ENCODE measurements around the gene ORM2.
"Not testable (repeated sequence)": the region's sequence is repeated elsewhere in the genome, so short reads cannot be mapped to it uniquely, and the experiment has no call there.

The ORM2 gene

GRCh38 chr9:114318416-114318815 lies 11.3 kb upstream of the ORM2 start:
- DNase-seq (ENCODE audit: low read depth): no peak
- TF ChIP-seq MAX (IDR thresholded peaks at IDR 0.05; ENCODE audit: low read depth, low read length) (no peak), POLR2A (IDR thresholded peaks at IDR 0.05; ENCODE audit: extremely low read depth, insufficient read length) (no peak), CTCF (IDR thresholded peaks at IDR 0.05; ENCODE audit: low read depth, low read length) (no peak), MYC (IDR thresholded peaks at IDR 0.05; ENCODE audit: low read depth, low read length) (no peak)
- no peak overlapping the region for H3K4me3 ChIP-seq (ENCODE audit: low read depth, low read length)

DNA sequence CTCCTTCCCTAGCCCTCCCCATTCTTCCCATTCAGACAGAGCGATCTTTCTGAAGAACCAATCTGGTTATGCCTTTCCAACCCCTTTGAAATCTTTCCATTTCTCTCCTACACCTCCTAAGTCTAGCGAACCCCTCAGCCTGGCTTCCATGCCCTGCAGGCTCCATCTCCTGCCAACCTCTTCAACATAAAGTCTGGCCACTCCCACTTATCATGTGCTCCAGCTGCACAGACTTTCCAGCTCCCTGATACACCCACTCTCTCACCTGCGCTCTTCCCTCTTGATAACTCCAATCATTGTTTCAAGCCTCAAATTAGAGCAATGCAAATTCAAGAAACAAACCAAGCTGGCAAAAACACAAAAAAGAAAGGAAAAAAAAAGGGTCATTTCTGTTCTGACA lies 10.5 kb upstream of the ORM2 start:
- TF ChIP-seq MYC (IDR thresholded peaks at IDR 0.05; ENCODE audit: low read depth, low read length): no peak
- no peak for TF ChIP-seq MAX (IDR thresholded peaks at IDR 0.05; ENCODE audit: low read depth, low read length)
- TF ChIP-seq POLR2A (IDR thresholded peaks at IDR 0.05; ENCODE audit: extremely low read depth, insufficient read length): no peak
- no peak for TF ChIP-seq CTCF (IDR thresholded peaks at IDR 0.05; ENCODE audit: low read depth, low read length)
- H3K4me3 ChIP-seq (ENCODE audit: low read depth, low read length): no peak overlapping the region
- DNase-seq (ENCODE audit: low read depth): no peak

DNA sequence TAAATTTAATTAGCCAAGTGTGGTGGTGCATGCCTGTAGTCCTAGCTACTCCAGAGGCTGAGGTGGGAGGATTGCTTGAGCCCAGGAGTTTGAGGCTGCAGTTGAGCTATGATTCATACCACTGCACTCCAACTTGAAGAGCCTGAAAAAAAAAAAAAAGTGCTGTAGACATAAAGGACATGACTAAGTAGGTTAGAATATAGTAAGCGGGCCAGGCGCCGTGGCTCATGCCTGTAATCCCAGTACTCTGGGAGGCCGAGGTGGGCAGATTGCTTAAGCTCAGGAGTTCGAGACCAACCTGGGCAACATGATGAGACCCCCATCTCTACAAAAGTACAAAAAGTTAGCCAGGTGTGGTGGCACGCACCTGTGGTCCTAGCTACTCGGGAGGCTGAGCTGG lies 9.0 kb upstream of the ORM2 start:
- H3K4me3 ChIP-seq (ENCODE audit: low read depth, low read length); DNase-seq (ENCODE audit: low read depth): not testable (repeated sequence)

DNA sequence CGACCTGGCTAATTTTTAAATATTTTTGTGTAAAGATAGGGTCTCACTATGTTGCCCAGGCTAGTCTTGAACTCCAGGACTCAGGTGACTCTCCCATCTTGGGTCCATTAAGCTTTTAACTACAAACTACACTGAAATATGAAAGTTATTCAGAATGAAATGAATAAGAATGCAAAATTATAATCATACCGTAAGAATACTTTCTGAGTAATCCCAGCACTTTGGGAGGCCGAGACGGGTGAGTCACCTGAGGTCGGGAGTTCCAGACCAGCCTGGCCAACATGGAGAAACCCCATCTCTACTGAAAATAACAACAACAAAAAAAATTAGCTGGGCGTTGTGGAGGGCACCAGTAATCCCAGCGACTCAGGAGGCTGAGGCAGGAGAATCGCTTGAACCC lies 7.9 kb upstream of the ORM2 start:
- no peak overlapping the region for H3K4me3 ChIP-seq (ENCODE audit: low read depth, low read length)
- DNase-seq (ENCODE audit: low read depth): no peak
- TF ChIP-seq MAX (IDR thresholded peaks at IDR 0.05; ENCODE audit: low read depth, low read length) (no peak), POLR2A (IDR thresholded peaks at IDR 0.05; ENCODE audit: extremely low read depth, insufficient read length) (no peak), CTCF (IDR thresholded peaks at IDR 0.05; ENCODE audit: low read depth, low read length) (no peak), MYC (IDR thresholded peaks at IDR 0.05; ENCODE audit: low read depth, low read length) (no peak)

DNA sequence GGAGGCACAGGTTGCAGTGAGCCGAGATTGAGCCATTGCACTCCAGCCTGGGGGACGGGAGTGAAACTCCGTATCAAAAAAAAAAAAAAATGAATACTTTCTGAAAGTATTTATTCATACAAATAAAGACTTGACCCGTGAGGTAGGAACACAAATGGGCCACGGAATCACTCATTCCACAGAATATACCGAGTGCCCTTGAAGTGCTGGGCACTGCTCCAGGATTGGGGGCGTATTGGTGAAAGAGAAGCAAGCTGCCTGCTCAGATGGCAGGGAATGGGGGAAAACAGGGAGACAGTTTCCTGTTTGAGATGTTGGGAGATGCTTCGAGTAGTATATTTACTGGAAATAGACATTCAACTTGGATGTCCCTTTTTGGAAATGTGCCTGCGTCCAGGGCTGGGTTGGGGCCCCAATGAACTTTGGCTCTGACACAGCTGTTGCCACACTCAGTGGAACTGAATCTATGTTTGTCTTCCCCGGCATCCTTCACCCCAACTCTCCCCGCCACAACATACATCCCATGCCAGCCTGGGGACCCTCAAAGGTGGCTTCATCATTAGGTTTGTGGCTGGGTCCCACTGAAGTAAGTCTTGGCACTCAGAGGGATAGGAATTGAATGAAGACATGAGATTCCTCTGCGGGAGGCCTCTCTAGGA lies 7.4 kb upstream of the ORM2 start:
- DNase-seq (ENCODE audit: low read depth); H3K4me3 ChIP-seq (ENCODE audit: low read depth, low read length): not testable (repeated sequence)

DNA sequence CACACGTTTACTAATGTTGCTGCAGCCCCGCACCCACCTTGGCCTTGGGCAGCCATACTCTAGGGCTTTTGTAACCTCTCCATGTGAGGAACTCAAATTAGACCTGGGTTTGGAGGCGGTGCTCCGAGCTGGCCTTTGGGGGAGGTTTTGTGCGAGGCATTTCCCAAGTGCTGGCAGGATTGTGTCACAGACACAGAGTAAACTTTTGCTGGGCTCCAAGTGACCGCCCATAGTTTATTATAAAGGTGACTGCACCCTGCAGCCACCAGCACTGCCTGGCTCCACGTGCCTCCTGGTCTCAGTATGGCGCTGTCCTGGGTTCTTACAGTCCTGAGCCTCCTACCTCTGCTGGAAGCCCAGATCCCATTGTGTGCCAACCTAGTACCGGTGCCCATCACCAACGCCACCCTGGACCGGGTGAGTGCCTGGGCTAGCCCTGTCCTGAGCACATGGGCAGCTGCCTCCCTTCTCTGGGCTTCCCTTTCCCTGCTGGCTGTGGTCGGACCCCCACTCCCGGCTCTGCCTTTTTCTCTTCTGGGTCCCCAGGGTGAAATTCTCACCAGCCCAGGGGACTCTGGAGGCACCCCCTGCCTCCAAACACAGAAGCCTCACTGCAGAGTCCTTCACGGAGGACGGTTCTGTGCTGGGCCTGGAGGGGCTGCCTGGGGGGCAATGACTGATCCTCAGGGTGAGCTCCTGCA lies 6.7 kb upstream of the ORM2 start, which contains the start of gene ORM1:
ORM1 (plus strand) TSS at position 268 of the 701 bp plus-strand sequence; CDS start at position 304, 36 bp downstream.
- not testable (repeated sequence) for H3K4me3 ChIP-seq (ENCODE audit: low read depth, low read length); DNase-seq (ENCODE audit: low read depth)

GRCh38 chr9:114323849-114324248 lies 5.8 kb upstream of the ORM2 start:
- DNase-seq (ENCODE audit: low read depth); H3K4me3 ChIP-seq (ENCODE audit: low read depth, low read length): not testable (repeated sequence)

DNA sequence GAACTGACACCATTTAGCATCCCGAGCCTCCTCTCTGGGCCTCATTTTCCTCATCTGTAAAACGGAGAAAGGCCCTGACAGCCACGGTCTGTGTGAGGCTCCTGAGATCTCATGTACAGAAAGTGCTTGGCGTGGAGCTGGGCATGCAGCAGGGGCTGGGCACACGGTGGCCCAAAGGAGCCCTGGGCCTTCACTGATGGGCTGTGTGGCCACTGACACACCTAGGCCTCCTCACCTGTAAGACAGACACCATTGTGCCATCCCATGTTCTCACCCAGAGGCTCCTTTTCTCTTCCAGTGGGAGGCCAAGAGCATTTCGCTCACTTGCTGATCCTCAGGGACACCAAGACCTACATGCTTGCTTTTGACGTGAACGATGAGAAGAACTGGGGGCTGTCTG lies 5.2 kb upstream of the ORM2 start:
- no peak for DNase-seq (ENCODE audit: low read depth)
- H3K4me3 ChIP-seq (ENCODE audit: low read depth, low read length): no peak overlapping the region
- no peak for TF ChIP-seq POLR2A (IDR thresholded peaks at IDR 0.05; ENCODE audit: extremely low read depth, insufficient read length)
- TF ChIP-seq MAX (IDR thresholded peaks at IDR 0.05; ENCODE audit: low read depth, low read length): no peak
- TF ChIP-seq MYC (IDR thresholded peaks at IDR 0.05; ENCODE audit: low read depth, low read length): no peak
- TF ChIP-seq CTCF (IDR thresholded peaks at IDR 0.05; ENCODE audit: low read depth, low read length): no peak

GRCh38 chr9:114324965-114325364 lies 4.7 kb upstream of the ORM2 start:
- H3K4me3 ChIP-seq (ENCODE audit: low read depth, low read length): not testable (repeated sequence)

GRCh38 chr9:114325684-114326254 lies 3.9 kb upstream of the ORM2 start:
- DNase-seq (ENCODE audit: low read depth); H3K4me3 ChIP-seq (ENCODE audit: low read depth, low read length): not testable (repeated sequence)

More at GRCh38 chr9:114324965-114325364, 4.7 kb upstream of the ORM2 start:
- DNase-seq (ENCODE audit: low read depth): not testable (repeated sequence)

Measured in NB4 (cell line).